ENCODE data around the gene HEXIM1.

DNA sequence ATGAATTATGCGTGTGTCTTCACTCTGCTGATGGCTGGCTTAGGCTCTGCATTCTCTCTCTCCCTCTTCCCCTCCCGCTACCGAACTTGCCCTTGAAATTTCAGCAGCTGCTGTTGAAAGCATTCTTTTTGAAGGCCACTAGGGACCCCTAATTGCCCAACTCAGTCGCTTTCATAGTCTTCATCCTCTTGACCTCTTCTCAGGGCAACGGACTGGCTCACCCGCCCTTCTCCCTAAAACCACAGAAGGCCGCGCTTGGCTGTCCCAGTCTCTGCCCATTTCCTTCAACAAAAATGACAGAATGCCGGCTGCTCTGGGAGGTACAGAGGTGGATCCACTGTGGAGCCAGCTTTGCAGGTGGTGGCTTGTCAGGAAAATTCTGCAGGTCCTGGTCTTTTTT, 52.4 kb downstream of the HEXIM1 start:
- no peak for TF ChIP-seq CTCF (IDR thresholded peaks at IDR 0.05)
- no peak for TF ChIP-seq POLR2A (IDR thresholded peaks at IDR 0.05)
- TF ChIP-seq EP300 (IDR thresholded peaks at IDR 0.05; ENCODE audit: low read depth), result no peak
- no peak for TF ChIP-seq POLR2AphosphoS5 (IDR thresholded peaks at IDR 0.05)

Data from transverse colon (tissue), 4 donors.